Calu3 (cell line): Measurements from ENCODE around the gene CCDC152. TPM values are rescaled to one million over a fixed set of nuclear protein-coding genes. Genes with fewer than 3 reads are reported as not detected.

Experiments
- BruUV-seq: library from RNA; stranded (reverse); fragments of 400-500 nt; replicated peaks from 2 replicates; lab custom pipeline; 2021; lab: Mats Ljungman, UMichigan
- CTCF ChIA-PET: fragments of 300-600 bp; sonication (Branson Sonifier 250); formaldehyde crosslinking; loops from one replicate; lab custom pipeline; 2022; ENCODE audit warnings: antibody characterized with exemption; lab: Charles Lee
- DNase-seq: peaks from one replicate; pipeline ENCODE4 v3.0.0; 2022
- H3K27ac Mint-ChIP-seq: one replicate; pipeline ENCODE4 v1.8.0; 2022; ENCODE audit warnings: mixed read lengths; ENCODE audit not compliant: unreplicated experiment
- H3K27me3 Mint-ChIP-seq: one replicate; pipeline ENCODE4 v1.8.0; 2022; ENCODE audit warnings: mixed read lengths; ENCODE audit not compliant: unreplicated experiment
- H3K36me3 Mint-ChIP-seq: one replicate; pipeline ENCODE4 v1.8.0; 2022; ENCODE audit warnings: mild to moderate bottlenecking, moderate library complexity, mixed read lengths; ENCODE audit not compliant: insufficient read depth, unreplicated experiment
- H3K4me1 Mint-ChIP-seq: one replicate; pipeline ENCODE4 v1.8.0; 2022; ENCODE audit warnings: mild to moderate bottlenecking, low read depth, mixed read lengths; ENCODE audit not compliant: unreplicated experiment
- H3K4me3 Mint-ChIP-seq: one replicate; pipeline ENCODE4 v1.8.0; 2022; ENCODE audit warnings: mild to moderate bottlenecking, low read depth, moderate library complexity, mixed read lengths; ENCODE audit not compliant: unreplicated experiment
- H3K9me3 Mint-ChIP-seq: one replicate; pipeline ENCODE4 v1.8.0; 2022; ENCODE audit warnings: low read depth, mixed read lengths; ENCODE audit not compliant: unreplicated experiment
- intact Hi-C: fragments of 100-400 bp; cut with micrococcal nuclease; formaldehyde crosslinking; loops from one replicate; pipeline ENCODE4 v1.10.0; 2022; ENCODE audit not compliant: unreplicated experiment
- total RNA-seq: library from RNA; stranded (reverse); gene quantifications from 2 replicates; pipeline ENCODE4 v1.2.3, GENCODE V29; 2022
- TF ChIP-seq, protein P1 (sequence below): fragments of 200-600 bp; IDR thresholded peaks from one replicate; pipeline ENCODE4 v1.8.0; 2022; ENCODE audit warnings: antibody characterized with exemption; ENCODE audit not compliant: unreplicated experiment

CCDC152 gene
- total RNA-seq, 1 experiment from 2014 or later: 16.3 TPM

- DNase-seq: no peak
Measured at GRCh38 chr5:42832060-42832459, 75.4 kb downstream of the CCDC152 start.

DNA sequence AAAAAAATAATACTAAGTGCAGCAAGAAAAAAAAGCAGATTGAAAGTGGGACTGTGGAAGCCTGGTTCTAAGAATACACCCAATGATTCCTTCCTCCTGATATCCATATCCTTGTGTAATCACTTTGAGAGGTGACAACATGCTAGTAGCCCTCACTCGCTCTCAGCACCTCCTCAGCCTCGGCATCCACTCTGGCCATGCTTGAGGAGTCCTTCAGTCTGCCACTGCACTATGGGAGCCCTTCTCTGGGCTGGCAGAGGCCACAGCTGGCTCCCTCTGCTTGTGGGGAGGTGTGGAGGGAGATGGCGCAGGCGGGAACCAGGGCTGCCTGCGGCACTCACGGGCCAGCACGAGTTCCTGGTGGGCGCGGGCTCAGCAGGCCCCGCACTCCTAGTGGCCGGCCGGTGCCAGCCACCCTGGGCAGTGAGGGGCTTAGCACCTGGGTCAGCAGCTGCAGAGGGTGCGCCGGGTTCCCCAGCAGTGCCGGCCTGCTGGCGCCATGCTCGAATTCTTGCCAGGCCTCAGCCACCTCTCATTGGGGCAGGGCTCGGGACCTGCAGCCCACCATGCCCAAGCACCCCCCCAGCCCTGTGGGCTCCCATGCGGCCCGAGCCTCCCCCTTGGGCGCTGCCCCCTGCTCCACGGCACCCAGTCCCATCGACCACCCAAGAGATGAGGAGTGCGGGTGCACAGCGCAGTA, 79.6 kb downstream of the CCDC152 start:
- peaks cover 30% of the 10 kb centered on the region for H3K4me1 Mint-ChIP-seq
- DNase-seq: no peak
- no TSS peak for BruUV-seq
- peaks cover 5% of the 10 kb centered on the region for H3K9me3 Mint-ChIP-seq
- H3K36me3 Mint-ChIP-seq: no peaks in the 10 kb centered on the region
- H3K4me3 Mint-ChIP-seq: no peak overlapping the region
- H3K27ac Mint-ChIP-seq: no peak overlapping the region
- CTCF ChIA-PET: no interaction called here
- TF ChIP-seq, protein P1, sequence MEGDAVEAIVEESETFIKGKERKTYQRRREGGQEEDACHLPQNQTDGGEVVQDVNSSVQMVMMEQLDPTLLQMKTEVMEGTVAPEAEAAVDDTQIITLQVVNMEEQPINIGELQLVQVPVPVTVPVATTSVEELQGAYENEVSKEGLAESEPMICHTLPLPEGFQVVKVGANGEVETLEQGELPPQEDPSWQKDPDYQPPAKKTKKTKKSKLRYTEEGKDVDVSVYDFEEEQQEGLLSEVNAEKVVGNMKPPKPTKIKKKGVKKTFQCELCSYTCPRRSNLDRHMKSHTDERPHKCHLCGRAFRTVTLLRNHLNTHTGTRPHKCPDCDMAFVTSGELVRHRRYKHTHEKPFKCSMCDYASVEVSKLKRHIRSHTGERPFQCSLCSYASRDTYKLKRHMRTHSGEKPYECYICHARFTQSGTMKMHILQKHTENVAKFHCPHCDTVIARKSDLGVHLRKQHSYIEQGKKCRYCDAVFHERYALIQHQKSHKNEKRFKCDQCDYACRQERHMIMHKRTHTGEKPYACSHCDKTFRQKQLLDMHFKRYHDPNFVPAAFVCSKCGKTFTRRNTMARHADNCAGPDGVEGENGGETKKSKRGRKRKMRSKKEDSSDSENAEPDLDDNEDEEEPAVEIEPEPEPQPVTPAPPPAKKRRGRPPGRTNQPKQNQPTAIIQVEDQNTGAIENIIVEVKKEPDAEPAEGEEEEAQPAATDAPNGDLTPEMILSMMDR: no peak
- intact Hi-C loops: no loop called here
- H3K27me3 Mint-ChIP-seq: no peaks in the 10 kb centered on the region

More at GRCh38 chr5:42832060-42832459, 75.4 kb downstream of the CCDC152 start:
- TF ChIP-seq, protein P1: no peak
- H3K27ac Mint-ChIP-seq: no peak overlapping the region
- peaks cover 5% of the 10 kb centered on the region for H3K9me3 Mint-ChIP-seq
- no peaks in the 10 kb centered on the region for H3K36me3 Mint-ChIP-seq
- intact Hi-C loops: no loop called here
- BruUV-seq: no TSS peak
- no peak overlapping the region for H3K4me3 Mint-ChIP-seq
- H3K4me1 Mint-ChIP-seq: peaks cover 20% of the 10 kb centered on the region
- CTCF ChIA-PET: no interaction called here
- no peaks in the 10 kb centered on the region for H3K27me3 Mint-ChIP-seq

GRCh38 chr5:42837601-42838000, 81.0 kb downstream of the CCDC152 start:
- TF ChIP-seq, protein P1: no peak
- no peak for DNase-seq
- H3K4me1 Mint-ChIP-seq: peaks cover 30% of the 10 kb centered on the region
- H3K4me3 Mint-ChIP-seq: no peak overlapping the region
- BruUV-seq: no TSS peak
- CTCF ChIA-PET: interaction anchor here (0.6 kb wide), 1 partner anchor 65 kb away, joined by 4 read pairs; no protein-coding TSS in a partner anchor
- H3K9me3 Mint-ChIP-seq: peaks cover 5% of the 10 kb centered on the region
- intact Hi-C loops: no loop called here
- H3K27me3 Mint-ChIP-seq: no peaks in the 10 kb centered on the region
- H3K36me3 Mint-ChIP-seq: no peaks in the 10 kb centered on the region
- no peak overlapping the region for H3K27ac Mint-ChIP-seq

DNA sequence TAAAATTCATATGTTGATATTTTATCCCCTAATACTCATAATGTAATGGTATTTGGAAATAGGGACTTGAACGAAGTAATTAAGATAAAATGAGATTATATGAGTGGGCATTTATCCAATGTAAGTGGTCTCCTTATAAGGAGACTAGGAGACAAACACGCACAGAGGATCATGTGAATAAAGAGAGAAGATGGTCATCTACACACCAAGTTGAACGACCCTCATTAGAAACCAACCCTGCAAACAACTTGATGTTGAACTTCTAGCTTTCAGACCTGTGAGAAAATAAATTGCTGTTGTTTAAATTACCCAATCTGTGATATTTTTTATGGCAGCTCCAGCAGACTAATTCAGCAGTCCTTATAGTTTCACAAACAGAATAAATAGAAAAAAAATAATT, 82.6 kb downstream of the CCDC152 start:
- Mint-ChIP-seq H3K36me3 (no peaks in the 10 kb centered on the region), H3K4me3 (no peak overlapping the region), H3K27me3 (no peaks in the 10 kb centered on the region), H3K27ac (no peak overlapping the region), H3K9me3 (peaks cover 5% of the 10 kb centered on the region), H3K4me1 (peaks cover 31% of the 10 kb centered on the region)
- intact Hi-C loops: no loop called here
- CTCF ChIA-PET: no interaction called here
- TF ChIP-seq, protein P1: no peak
- no peak for DNase-seq
- no TSS peak for BruUV-seq
